DMS153 (cell line): ENCODE results near the gene CHD9.

Experiments
- DNase-seq: peaks from one replicate; lab custom pipeline; 2025; lab: John Stamatoyannopoulos, UW

CHD9 gene

GRCh38 chr16:53372992-53373871 is 318.4 kb downstream of the CHD9 start:
- no peak for DNase-seq

- no peak for DNase-seq
Measured at GRCh38 chr16:53374800-53375199, 320.0 kb downstream of the CHD9 start.

- no peak for DNase-seq
Measured at GRCh38 chr16:53378138-53378537, 323.3 kb downstream of the CHD9 start.
